ENCODE data around the gene MTHFD1L.

GRCh38 chr6:150999107-150999506 lies 133.6 kb downstream of the MTHFD1L start:
- no peak for TF ChIP-seq EZH2 (IDR thresholded peaks at IDR 0.05; ENCODE audit: low read length, missing control alignments)
- no peak for TF ChIP-seq CTCF (conservative IDR thresholded peaks at IDR 0.05 in 1 of 2, IDR thresholded peaks at IDR 0.05 in 1 of 2; ENCODE audit: low read depth in 1 of 2, low read length in 2 of 2)

All from fibroblast of lung (primary cell).